Measurements from ENCODE around the gene DGKH. TPM values are rescaled to one million over a fixed set of nuclear protein-coding genes. Genes with fewer than 3 reads are reported as not detected.

The DGKH gene
- total and polyA plus RNA-seq, 2 donors (not counting 1 experiment from before 2014, with no cell fraction given): 0.06 to 0.67 TPM

DNA sequence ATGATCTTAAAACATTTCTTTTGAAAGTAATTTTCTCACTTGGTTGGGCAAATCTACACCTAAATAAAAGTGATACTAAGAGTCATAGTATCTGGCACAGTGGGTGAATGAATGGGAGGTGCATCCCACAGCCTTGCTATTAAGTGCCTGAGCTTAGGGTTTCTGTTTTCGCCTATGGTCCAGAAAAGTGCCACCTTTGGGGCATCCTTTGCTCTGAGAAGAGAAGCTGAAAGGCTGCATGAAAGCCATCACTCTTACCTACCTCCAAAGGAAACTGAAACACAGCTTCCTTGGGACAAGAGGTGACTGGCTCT is 167.9 kb downstream of the DGKH start:
- no peak for DNase-seq
- CTCF ChIA-PET: no interaction called here
- no peaks in the 10 kb centered on the region for H3K9me3 Mint-ChIP-seq (ENCODE audit: insufficient read depth)
- no peaks in the 10 kb centered on the region for H3K36me3 ChIP-seq (replicated peaks in 1 of 2; ENCODE audit: control extremely low read depth in 1 of 2, control insufficient read depth in 1 of 2, extremely low read depth in 1 of 2, insufficient read depth in 2 of 2, low read length in 1 of 2)
- intact Hi-C loops (cut with micrococcal nuclease): no loop called here
- ATAC-seq (ENCODE audit: low read depth): no peak
- H2AFZ ChIP-seq (ENCODE audit: insufficient read depth, low read depth, low read length, poor library complexity, severe bottlenecking): no peak overlapping the region
- no peak overlapping the region for H3K27ac Mint-ChIP-seq
- H3K4me1 Mint-ChIP-seq: no peaks in the 10 kb centered on the region
- no peaks in the 10 kb centered on the region for H3K9me3 ChIP-seq (ENCODE audit: control extremely low read depth in 1 of 3, control insufficient read depth in 2 of 3, insufficient read depth in 1 of 3, low read length in 2 of 3)
- H3K27me3 Mint-ChIP-seq: no peaks in the 10 kb centered on the region
- TF ChIP-seq CTCF (IDR thresholded peaks at IDR 0.05) (no peak), EZH2 (IDR thresholded peaks at IDR 0.05; ENCODE audit: borderline replicate concordance, insufficient read depth, low read depth, low read length, poor library complexity, severe bottlenecking) (no peak)
- no peaks in the 10 kb centered on the region for H3K4me1 ChIP-seq (ENCODE audit: control insufficient read depth in 2 of 2, insufficient read depth in 2 of 2, low read length in 2 of 2)
- no peak overlapping the region for H3K4me2 ChIP-seq (replicated peaks; ENCODE audit: low read depth, low read length, poor library complexity, severe bottlenecking)
- no peak overlapping the region for H3K27ac ChIP-seq (ENCODE audit: low read length in 2 of 2)
- H3K27me3 ChIP-seq (replicated peaks in 1 of 4; ENCODE audit: control extremely low read depth in 1 of 4, control insufficient read depth in 3 of 4, insufficient read depth in 4 of 4, low read length in 3 of 4): no peaks in the 10 kb centered on the region
- 100% methylated on average over 1 of the region's 1 CpG for WGBS (ENCODE audit: insufficient coverage)
- no peak overlapping the region for H3K4me3 ChIP-seq (ENCODE audit: control extremely low read depth in 1 of 5, extremely low read depth in 1 of 5, insufficient read depth in 1 of 5, low read depth in 2 of 5, low read length in 4 of 5)
- H3K9ac ChIP-seq (ENCODE audit: low read length): no peak overlapping the region
- H3K79me2 ChIP-seq (ENCODE audit: control insufficient read depth, insufficient read depth, low read length): no peaks in the 10 kb centered on the region
- POLR2A ChIA-PET: no interaction called here
- H4K20me1 ChIP-seq (ENCODE audit: control insufficient read depth, insufficient read depth, low read length, poor library complexity, severe bottlenecking): no peaks in the 10 kb centered on the region
- no peak overlapping the region for H3K4me3 Mint-ChIP-seq

GRCh38 chr13:42218576-42218975 is 170.1 kb downstream of the DGKH start:
- H3K9me3 Mint-ChIP-seq (ENCODE audit: insufficient read depth): no peaks in the 10 kb centered on the region

More at GRCh38 chr13:42218576-42218975, 170.1 kb downstream of the DGKH start:
- POLR2A ChIA-PET: no interaction called here
- Histone ChIP-seq H3K79me2 (ENCODE audit: control insufficient read depth, insufficient read depth, low read length) (no peaks in the 10 kb centered on the region), H3K4me1 (ENCODE audit: control insufficient read depth in 2 of 2, insufficient read depth in 2 of 2, low read length in 2 of 2) (no peaks in the 10 kb centered on the region), H3K27ac (ENCODE audit: low read length in 2 of 2) (no peak overlapping the region), H3K4me3 (ENCODE audit: control extremely low read depth in 1 of 5, extremely low read depth in 1 of 5, insufficient read depth in 1 of 5, low read depth in 2 of 5, low read length in 4 of 5) (no peak overlapping the region), H3K9ac (ENCODE audit: low read length) (no peak overlapping the region), H3K9me3 (ENCODE audit: control extremely low read depth in 1 of 3, control insufficient read depth in 2 of 3, insufficient read depth in 1 of 3, low read length in 2 of 3) (no peaks in the 10 kb centered on the region), H4K20me1 (ENCODE audit: control insufficient read depth, insufficient read depth, low read length, poor library complexity, severe bottlenecking) (no peaks in the 10 kb centered on the region), H2AFZ (ENCODE audit: insufficient read depth, low read depth, low read length, poor library complexity, severe bottlenecking) (no peak overlapping the region), H3K27me3 (replicated peaks in 1 of 4; ENCODE audit: control extremely low read depth in 1 of 4, control insufficient read depth in 3 of 4, insufficient read depth in 4 of 4, low read length in 3 of 4) (no peaks in the 10 kb centered on the region), H3K4me2 (replicated peaks; ENCODE audit: low read depth, low read length, poor library complexity, severe bottlenecking) (no peak overlapping the region), H3K36me3 (replicated peaks in 1 of 2; ENCODE audit: control extremely low read depth in 1 of 2, control insufficient read depth in 1 of 2, extremely low read depth in 1 of 2, insufficient read depth in 2 of 2, low read length in 1 of 2) (no peaks in the 10 kb centered on the region)
- DNase-seq (no peak), ATAC-seq (ENCODE audit: low read depth) (no peak)
- H3K4me3 Mint-ChIP-seq: no peak overlapping the region
- WGBS (ENCODE audit: insufficient coverage): no CpG with 5 or more reads among the region's 3 CpGs
- TF ChIP-seq EZH2 (IDR thresholded peaks at IDR 0.05; ENCODE audit: borderline replicate concordance, insufficient read depth, low read depth, low read length, poor library complexity, severe bottlenecking): no peak
- TF ChIP-seq CTCF (IDR thresholded peaks at IDR 0.05): no peak
- H3K27ac Mint-ChIP-seq: no peak overlapping the region
- CTCF ChIA-PET: interaction anchor here (0.6 to 1.5 kb wide), 2 partner anchors 9 to 94 kb away, joined by 3 read pairs; no protein-coding TSS in a partner anchor
- H3K27me3 Mint-ChIP-seq: no peaks in the 10 kb centered on the region
- intact Hi-C loops (cut with micrococcal nuclease): no loop called here
- H3K4me1 Mint-ChIP-seq: no peaks in the 10 kb centered on the region

Measured in B cell (primary cell).